Neural cell (in vitro differentiated cells): Measurements from ENCODE around the gene PRTG. TPM values are rescaled to one million over a fixed set of nuclear protein-coding genes. Genes with fewer than 3 reads are reported as not detected.

Experiments used
- H2AFZ ChIP-seq: fragments of 200-600, 300-800 bp; sonication (generic), shearing (Covaris generic); 2 replicates; pipeline ENCODE4 v1.6.0; 2014; ENCODE audit warnings: low read depth, mild to moderate bottlenecking, antibody characterized with exemption, low read length, moderate library complexity
- H3F3A ChIP-seq: fragments of 200-600 bp; shearing (Covaris generic); 2 replicates; pipeline ENCODE4 v1.6.1; 2016; ENCODE audit warnings: mild to moderate bottlenecking, moderate library complexity, mixed read lengths, antibody characterized with exemption, low read length; ENCODE audit not compliant: insufficient read depth, poor library complexity, severe bottlenecking
- H3K27ac ChIP-seq: fragments of 200-600, 300-800 bp; sonication (generic), shearing (Covaris generic); 2 replicates; pipeline ENCODE4 v1.5.1; 2014; ENCODE audit warnings: mild to moderate bottlenecking, low read length, moderate library complexity
- H3K27me3 ChIP-seq: fragments of 300-800, 200-600 bp; sonication (generic), shearing (Covaris generic); 2 replicates; pipeline ENCODE4 v1.6.0; 2014; ENCODE audit warnings: mild to moderate bottlenecking, low read depth, low read length, moderate library complexity; ENCODE audit not compliant: insufficient read depth
- H3K36me3 ChIP-seq: fragments of 300-800, 200-600 bp; sonication (generic), shearing (Covaris generic); 2 replicates; pipeline ENCODE4 v1.5.1; 2014; ENCODE audit warnings: mild to moderate bottlenecking, antibody characterized with exemption, low read length, moderate library complexity; ENCODE audit not compliant: insufficient read depth
- H3K4me2 ChIP-seq: fragments of 300-800, 200-600 bp; sonication (generic), shearing (Covaris generic); 2 replicates; pipeline ENCODE4 v1.6.0; 2014; ENCODE audit warnings: mild to moderate bottlenecking, low read length
- H3K4me3 ChIP-seq: fragments of 300-800, 200-600 bp; sonication (generic), shearing (Covaris generic); 2 replicates; pipeline ENCODE4 v1.5.1; 2014; ENCODE audit warnings: mild to moderate bottlenecking, low read length, moderate library complexity
- H3K79me2 ChIP-seq: fragments of 200-600 bp; shearing (Covaris generic); replicated peaks from 2 replicates; pipeline ENCODE4 v1.6.0; 2014; ENCODE audit warnings: mild to moderate bottlenecking, low read length, moderate library complexity; ENCODE audit not compliant: insufficient read depth
- H3K9ac ChIP-seq: fragments of 300-800, 200-600 bp; sonication (generic), shearing (Covaris generic); 2 replicates; pipeline ENCODE4 v1.6.1; 2016; ENCODE audit warnings: mild to moderate bottlenecking, low read length, mixed read lengths
- H3K9me2 ChIP-seq: fragments of 200-600 bp; shearing (Covaris generic); 2 replicates; pipeline ENCODE4 v1.6.1; 2016; ENCODE audit warnings: mild to moderate bottlenecking, low read length, mixed read lengths; ENCODE audit not compliant: insufficient read depth
- H3K9me3 ChIP-seq: fragments of 200-600, 300-800 bp; sonication (generic), shearing (Covaris generic); 2 replicates; pipeline ENCODE4 v1.6.1; 2016; ENCODE audit warnings: mild to moderate bottlenecking, mixed run types, low read length, moderate library complexity, mixed read lengths
- H4K20me1 ChIP-seq: fragments of 200-600 bp; shearing (Covaris generic); 2 replicates; pipeline ENCODE4 v1.6.1; 2016; ENCODE audit warnings: mild to moderate bottlenecking, mixed run types; ENCODE audit not compliant: insufficient read depth
- EP300 ChIP-seq: fragments of 450-650 bp; conservative IDR thresholded peaks from 2 replicates; pipeline ENCODE4 v1.6.1; 2014; ENCODE audit warnings: antibody characterized with exemption, mild to moderate bottlenecking, moderate library complexity; ENCODE audit not compliant: poor library complexity, severe bottlenecking
- EZH2 ChIP-seq: fragments of 200-600, 300-800 bp; shearing (Covaris generic), sonication (generic); IDR thresholded peaks from 2 replicates; pipeline ENCODE4 v1.6.1; 2014; ENCODE audit warnings: antibody characterized with exemption, low read length, borderline replicate concordance, mild to moderate bottlenecking; ENCODE audit not compliant: insufficient read depth, poor library complexity, severe bottlenecking
- MXI1 ChIP-seq: fragments of 450-650 bp; conservative IDR thresholded peaks from 2 replicates; pipeline ENCODE4 v1.6.1; 2014; ENCODE audit warnings: antibody characterized with exemption, mild to moderate bottlenecking; ENCODE audit not compliant: poor library complexity, severe bottlenecking
- POLR2AphosphoS5 ChIP-seq: IDR thresholded peaks from 2 replicates; pipeline ENCODE4 v1.6.1; 2012
- RAD21 ChIP-seq: fragments of 450-650 bp; conservative IDR thresholded peaks from 2 replicates; pipeline ENCODE4 v1.6.1; 2014; ENCODE audit warnings: antibody characterized with exemption, mild to moderate bottlenecking, moderate library complexity
- SMC3 ChIP-seq: fragments of 450-650 bp; conservative IDR thresholded peaks from 2 replicates; pipeline ENCODE4 v1.6.1; 2014; ENCODE audit warnings: antibody characterized with exemption, mild to moderate bottlenecking, moderate library complexity; ENCODE audit not compliant: poor library complexity
- TAF1 ChIP-seq: IDR thresholded peaks from 2 replicates; pipeline ENCODE4 v1.6.1; 2012; ENCODE audit warnings: low read depth
- polyA plus RNA-seq: library from polyadenylated mRNA; depleted of rRNA; stranded (reverse); fragments of >200 nt; gene quantifications from 2 replicates; pipeline ENCODE4 v1.2.3, GENCODE V29; 2014
- TF ChIP-seq, protein P1 (sequence below): fragments of 450-650 bp; IDR thresholded peaks from 2 replicates; pipeline ENCODE4 v1.5.1; 2014; ENCODE audit warnings: antibody characterized with exemption, mild to moderate bottlenecking, moderate library complexity; ENCODE audit not compliant: poor library complexity, severe bottlenecking
- TF ChIP-seq, protein P2 (sequence below): IDR thresholded peaks from 2 replicates; pipeline ENCODE4 v1.6.1; 2012; ENCODE audit warnings: borderline replicate concordance

PRTG gene
- polyA plus RNA-seq, 1 donor from 2014 or later = 3.8 TPM

DNA sequence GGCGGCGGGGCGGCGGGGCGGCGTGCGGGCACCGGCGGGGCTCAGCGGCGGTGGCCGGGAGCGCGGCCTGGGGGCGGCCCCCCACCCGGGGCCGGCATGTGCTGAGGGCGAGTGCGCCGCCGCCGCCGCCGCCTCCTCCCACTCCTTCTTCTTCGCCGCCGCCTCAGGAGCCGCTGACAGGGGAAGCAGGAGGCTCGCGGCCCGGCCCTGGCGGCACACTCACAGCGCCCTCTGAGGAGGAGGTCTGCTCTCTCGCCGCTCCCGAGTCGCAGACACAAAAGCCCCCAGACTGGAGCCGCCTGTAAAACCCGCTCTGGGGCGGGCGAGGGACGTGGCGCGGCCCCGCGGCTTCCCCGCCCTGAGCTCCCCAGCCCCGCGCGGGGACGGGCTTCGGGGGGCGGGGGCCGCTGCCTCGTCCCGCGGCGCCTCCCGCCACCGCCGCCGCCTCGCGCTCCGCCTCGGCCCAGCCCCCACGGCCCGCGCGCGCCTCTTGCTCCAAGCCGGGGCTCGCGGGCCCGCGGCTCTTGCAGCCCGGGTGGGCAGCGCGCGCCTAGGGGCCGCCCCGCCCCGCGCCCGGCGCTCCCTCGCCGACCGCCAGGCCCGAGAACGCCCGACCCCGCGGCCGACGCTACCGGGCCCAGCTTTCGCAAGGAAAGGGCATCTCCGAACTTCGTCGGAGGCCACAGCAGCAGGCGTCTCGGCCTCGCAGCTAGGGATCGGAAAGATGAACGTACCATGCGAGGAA, 154.7 kb downstream of the PRTG start, which contains the start of gene PYGO1:
Gene PYGO1, minus strand, starts transcription at position 276 of the 745 bp plus-strand sequence. CDS start 462 bp downstream, outside the sequence.
- peak within 1 kb of the TSS; percentile 80 for H3K4me3 ChIP-seq
- H3K79me2 ChIP-seq = peaks cover 36% of the 10 kb centered on the region
- TF ChIP-seq SMC3 = peak; percentile 24
- no peak for TF ChIP-seq EP300
- TF ChIP-seq, protein P1, sequence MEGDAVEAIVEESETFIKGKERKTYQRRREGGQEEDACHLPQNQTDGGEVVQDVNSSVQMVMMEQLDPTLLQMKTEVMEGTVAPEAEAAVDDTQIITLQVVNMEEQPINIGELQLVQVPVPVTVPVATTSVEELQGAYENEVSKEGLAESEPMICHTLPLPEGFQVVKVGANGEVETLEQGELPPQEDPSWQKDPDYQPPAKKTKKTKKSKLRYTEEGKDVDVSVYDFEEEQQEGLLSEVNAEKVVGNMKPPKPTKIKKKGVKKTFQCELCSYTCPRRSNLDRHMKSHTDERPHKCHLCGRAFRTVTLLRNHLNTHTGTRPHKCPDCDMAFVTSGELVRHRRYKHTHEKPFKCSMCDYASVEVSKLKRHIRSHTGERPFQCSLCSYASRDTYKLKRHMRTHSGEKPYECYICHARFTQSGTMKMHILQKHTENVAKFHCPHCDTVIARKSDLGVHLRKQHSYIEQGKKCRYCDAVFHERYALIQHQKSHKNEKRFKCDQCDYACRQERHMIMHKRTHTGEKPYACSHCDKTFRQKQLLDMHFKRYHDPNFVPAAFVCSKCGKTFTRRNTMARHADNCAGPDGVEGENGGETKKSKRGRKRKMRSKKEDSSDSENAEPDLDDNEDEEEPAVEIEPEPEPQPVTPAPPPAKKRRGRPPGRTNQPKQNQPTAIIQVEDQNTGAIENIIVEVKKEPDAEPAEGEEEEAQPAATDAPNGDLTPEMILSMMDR = no peak
- peak; percentile 67 for TF ChIP-seq MXI1
- no peak for TF ChIP-seq RAD21
- peak; percentile 71 for TF ChIP-seq POLR2AphosphoS5
- TF ChIP-seq, protein P2, sequence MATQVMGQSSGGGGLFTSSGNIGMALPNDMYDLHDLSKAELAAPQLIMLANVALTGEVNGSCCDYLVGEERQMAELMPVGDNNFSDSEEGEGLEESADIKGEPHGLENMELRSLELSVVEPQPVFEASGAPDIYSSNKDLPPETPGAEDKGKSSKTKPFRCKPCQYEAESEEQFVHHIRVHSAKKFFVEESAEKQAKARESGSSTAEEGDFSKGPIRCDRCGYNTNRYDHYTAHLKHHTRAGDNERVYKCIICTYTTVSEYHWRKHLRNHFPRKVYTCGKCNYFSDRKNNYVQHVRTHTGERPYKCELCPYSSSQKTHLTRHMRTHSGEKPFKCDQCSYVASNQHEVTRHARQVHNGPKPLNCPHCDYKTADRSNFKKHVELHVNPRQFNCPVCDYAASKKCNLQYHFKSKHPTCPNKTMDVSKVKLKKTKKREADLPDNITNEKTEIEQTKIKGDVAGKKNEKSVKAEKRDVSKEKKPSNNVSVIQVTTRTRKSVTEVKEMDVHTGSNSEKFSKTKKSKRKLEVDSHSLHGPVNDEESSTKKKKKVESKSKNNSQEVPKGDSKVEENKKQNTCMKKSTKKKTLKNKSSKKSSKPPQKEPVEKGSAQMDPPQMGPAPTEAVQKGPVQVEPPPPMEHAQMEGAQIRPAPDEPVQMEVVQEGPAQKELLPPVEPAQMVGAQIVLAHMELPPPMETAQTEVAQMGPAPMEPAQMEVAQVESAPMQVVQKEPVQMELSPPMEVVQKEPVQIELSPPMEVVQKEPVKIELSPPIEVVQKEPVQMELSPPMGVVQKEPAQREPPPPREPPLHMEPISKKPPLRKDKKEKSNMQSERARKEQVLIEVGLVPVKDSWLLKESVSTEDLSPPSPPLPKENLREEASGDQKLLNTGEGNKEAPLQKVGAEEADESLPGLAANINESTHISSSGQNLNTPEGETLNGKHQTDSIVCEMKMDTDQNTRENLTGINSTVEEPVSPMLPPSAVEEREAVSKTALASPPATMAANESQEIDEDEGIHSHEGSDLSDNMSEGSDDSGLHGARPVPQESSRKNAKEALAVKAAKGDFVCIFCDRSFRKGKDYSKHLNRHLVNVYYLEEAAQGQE = peak; percentile 33
- peak; percentile 74 for TF ChIP-seq TAF1
- H3K4me2 ChIP-seq = peak within 1 kb of the TSS; percentile 90
- H3K27me3 ChIP-seq = no peaks in the 10 kb centered on the region
- peak within 1 kb of the TSS; percentile 54 for H2AFZ ChIP-seq
- no peaks in the 10 kb centered on the region for H3K9me2 ChIP-seq
- peak within 1 kb of the TSS; percentile 86 for H3K27ac ChIP-seq
- peak within 1 kb of the TSS; percentile 86 for H3K9ac ChIP-seq
- no peaks in the 10 kb centered on the region for H3F3A ChIP-seq
- H3K36me3 ChIP-seq = no peaks in the 10 kb centered on the region
- no peaks in the 10 kb centered on the region for H3K9me3 ChIP-seq
- no peaks in the 10 kb centered on the region for H4K20me1 ChIP-seq

DNA sequence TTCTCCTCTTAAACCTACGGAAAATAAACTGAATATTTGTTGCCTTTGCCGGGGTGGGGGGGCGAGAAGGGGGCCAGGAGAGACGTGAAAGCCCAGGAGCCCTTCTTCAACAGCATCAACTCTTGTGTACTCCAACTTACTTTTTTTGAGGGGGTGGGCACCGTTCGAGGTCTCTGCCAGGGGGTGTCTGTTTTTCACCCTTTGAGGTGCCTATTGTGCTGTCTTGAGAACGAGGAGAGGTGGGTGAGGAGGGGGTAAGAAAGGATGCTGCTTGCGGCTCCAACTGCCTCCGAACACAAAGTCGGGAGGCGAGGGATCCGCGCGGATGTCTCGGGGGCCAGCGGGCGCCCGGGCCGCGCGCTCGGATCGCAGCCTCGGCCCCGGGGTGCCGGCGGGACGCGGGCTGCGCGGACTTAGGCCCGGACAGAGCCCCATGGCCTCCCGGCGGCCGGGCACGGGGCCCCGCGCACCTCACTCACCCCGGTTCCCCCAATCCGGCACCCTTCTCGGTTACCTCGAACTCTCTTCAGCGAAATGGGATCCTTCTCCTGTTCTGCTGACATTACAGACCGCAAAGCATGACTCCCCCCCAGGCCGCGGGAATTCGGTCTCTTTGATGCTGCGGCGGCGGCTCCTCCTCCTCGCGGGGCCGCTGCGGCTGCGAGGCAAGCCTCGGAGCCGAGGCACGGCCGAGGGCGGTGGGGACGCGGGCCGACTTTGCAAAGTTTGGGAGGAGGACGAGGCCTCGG, 155.5 kb downstream of the PRTG start:
- Histone ChIP-seq H3K79me2 (peaks cover 36% of the 10 kb centered on the region), H3K27ac (peak overlapping the region; percentile 86), H3K4me3 (peak overlapping the region; percentile 80), H2AFZ (peak overlapping the region; percentile 54), H4K20me1 (peaks cover 2% of the 10 kb centered on the region), H3K4me2 (peak overlapping the region; percentile 90), H3K9me3 (no peaks in the 10 kb centered on the region), H3K27me3 (no peaks in the 10 kb centered on the region), H3K36me3 (no peaks in the 10 kb centered on the region), H3K9me2 (no peaks in the 10 kb centered on the region), H3F3A (no peaks in the 10 kb centered on the region), H3K9ac (peak overlapping the region; percentile 86)
- TF ChIP-seq SMC3 (no peak), EP300 (no peak), EZH2 (no peak)
- TF ChIP-seq, protein P2 = peak; percentile 12
